B cell (primary cell): ENCODE data around the gene SENP1. TPM values are rescaled to one million over a fixed set of nuclear protein-coding genes. Genes with fewer than 3 reads are reported as not detected.

Source experiments
- ATAC-seq: fragments of 200-7000 bp; cut with Tn5 transposase; one replicate; pipeline ENCODE4 v1.10.0; 2021; ENCODE audit warnings: low read depth, mild to moderate bottlenecking, moderate number of reproducible peaks, moderate library complexity
- CTCF ChIA-PET: fragments of 350-600 bp; sonication (Branson Sonifier 250); formaldehyde crosslinking; loops from one replicate; lab custom pipeline; 2021; ENCODE audit warnings: antibody characterized with exemption, inconsistent platforms; lab: Charles Lee
- POLR2A ChIA-PET: fragments of 350-600 bp; sonication (Branson Sonifier 250); formaldehyde crosslinking; loops from one replicate; lab custom pipeline; 2021; ENCODE audit warnings: antibody characterized with exemption; lab: Charles Lee
- DNase-seq: peaks from one replicate; pipeline ENCODE4 v3.0.0; 2013
- H2AFZ ChIP-seq: 2 replicates; pipeline ENCODE4 v1.6.1; 2012; ENCODE audit warnings: mild to moderate bottlenecking, low read depth, low read length; ENCODE audit not compliant: insufficient read depth, poor library complexity, severe bottlenecking
- H3K27ac ChIP-seq, 2 donors: 1 replicate in 1 of 2; 2 replicates in 1 of 2; pipeline ENCODE4 v1.5.1; 2012 to 2013; ENCODE audit warnings: low read length in 2 of 2, mild to moderate bottlenecking in 2 of 2, moderate library complexity in 1 of 2
- H3K27me3 ChIP-seq, 4 experiments: fragments of 200-600 bp in 1 of 4; sonication (generic) in 1 of 4; replicated peaks in 1 of 4; 1 replicate in 2 of 4; 2 replicates in 2 of 4; pipeline versions ENCODE4 v1.6.1 to v1.7.0; 2013 to 2016; ENCODE audit warnings: low read length in 3 of 4, mild to moderate bottlenecking in 2 of 4, mixed read lengths in 1 of 4, moderate library complexity in 1 of 4; ENCODE audit not compliant: insufficient read depth in 4 of 4, control insufficient read depth in 3 of 4; ENCODE audit errors: control extremely low read depth in 1 of 4
- H3K36me3 ChIP-seq, 2 experiments: replicated peaks in 1 of 2; 1 replicate in 1 of 2; 2 replicates in 1 of 2; pipeline versions ENCODE4 v1.6.1 to v1.7.1; 2013; ENCODE audit warnings: low read length in 1 of 2; ENCODE audit not compliant: insufficient read depth in 2 of 2, control insufficient read depth in 1 of 2; ENCODE audit errors: control extremely low read depth in 1 of 2, extremely low read depth in 1 of 2
- H3K4me1 ChIP-seq, 2 donors: fragments of 200-600 bp in 1 of 2; sonication (generic) in 1 of 2; 1 replicate in 1 of 2; 2 replicates in 1 of 2; pipeline versions ENCODE4 v1.5.1 to v1.6.1; 2013 to 2017; ENCODE audit warnings: low read length in 2 of 2; ENCODE audit not compliant: control insufficient read depth in 2 of 2, insufficient read depth in 2 of 2
- H3K4me2 ChIP-seq: replicated peaks from 2 replicates; pipeline ENCODE3; 2012; ENCODE audit warnings: mild to moderate bottlenecking, low read depth, low read length; ENCODE audit not compliant: poor library complexity, severe bottlenecking
- H3K4me3 ChIP-seq, 5 experiments: fragments of 200-600 bp in 1 of 5; sonication (generic) in 1 of 5; 1 replicate in 3 of 5; 2 replicates in 2 of 5; pipeline versions ENCODE4 v1.5.1 to v1.7.0; 2011 to 2016; ENCODE audit warnings: low read length in 4 of 5, mild to moderate bottlenecking in 4 of 5, low read depth in 2 of 5, control low read depth in 1 of 5, moderate library complexity in 1 of 5; ENCODE audit not compliant: insufficient read depth in 1 of 5; ENCODE audit errors: control extremely low read depth in 1 of 5, extremely low read depth in 1 of 5
- H3K79me2 ChIP-seq: fragments of 200-600 bp; sonication (generic); one replicate; pipeline ENCODE4 v1.6.0; 2016; ENCODE audit warnings: low read length; ENCODE audit not compliant: control insufficient read depth, insufficient read depth
- H3K9ac ChIP-seq: fragments of 200-600 bp; sonication (generic); 2 replicates; pipeline ENCODE4 v1.6.1; 2017; ENCODE audit warnings: mild to moderate bottlenecking, low read length, moderate library complexity
- H3K9me3 ChIP-seq, 3 donors: one replicate each; pipeline versions ENCODE4 v1.6.1 to v1.7.1; 2013; ENCODE audit warnings: low read length in 2 of 3; ENCODE audit not compliant: control insufficient read depth in 2 of 3, insufficient read depth in 1 of 3; ENCODE audit errors: control extremely low read depth in 1 of 3
- H4K20me1 ChIP-seq: 2 replicates; pipeline ENCODE4 v1.6.0; 2012; ENCODE audit warnings: mild to moderate bottlenecking, low read length; ENCODE audit not compliant: insufficient read depth, control insufficient read depth, poor library complexity, severe bottlenecking
- H3K27ac Mint-ChIP-seq: one replicate; pipeline ENCODE4 v1.8.0; 2021; ENCODE audit warnings: mixed read lengths
- H3K27me3 Mint-ChIP-seq: one replicate; pipeline ENCODE4 v1.8.0; 2021; ENCODE audit warnings: mixed read lengths
- H3K4me1 Mint-ChIP-seq: one replicate; pipeline ENCODE4 v1.8.0; 2021; ENCODE audit warnings: mixed read lengths
- H3K4me3 Mint-ChIP-seq: one replicate; pipeline ENCODE4 v1.8.0; 2021; ENCODE audit warnings: mixed read lengths
- H3K9me3 Mint-ChIP-seq: one replicate; pipeline ENCODE4 v1.8.0; 2022; ENCODE audit warnings: mixed read lengths; ENCODE audit not compliant: insufficient read depth
- EZH2 ChIP-seq: IDR thresholded peaks from 2 replicates; pipeline ENCODE4 v1.6.1; 2012; ENCODE audit warnings: borderline replicate concordance, low read depth, mild to moderate bottlenecking, moderate library complexity, low read length; ENCODE audit not compliant: insufficient read depth, poor library complexity, severe bottlenecking
- WGBS: methylation state at CpG from one replicate; pipeline ENCODE4 v1.1.5; 2013; ENCODE audit warnings: missing lambda C conversion rate; ENCODE audit not compliant: insufficient coverage; 5-methylcytosine and 5-hydroxymethylcytosine counted together
- intact Hi-C: fragments of 100-400 bp; cut with micrococcal nuclease; formaldehyde crosslinking; loops from one replicate; pipeline ENCODE4 v1.10.0; 2022
- polyA plus RNA-seq: library from polyadenylated mRNA; depleted of rRNA; stranded (reverse); fragments of >200 nt; gene quantifications from 2 replicates; pipeline ENCODE4 v1.2.3, GENCODE V29; 2012
- total RNA-seq, 2 donors: library from RNA; stranded (reverse); fragments of 120-200 nt in 1 of 2; gene quantifications; 1 replicate in 1 of 2; 2 replicates in 1 of 2; pipeline versions ENCODE4 v1.2.3 to v1.2.4, GENCODE V29; 2013 to 2022
- TF ChIP-seq, protein P1 (sequence below): fragments of 200-600 bp; IDR thresholded peaks from one replicate; pipeline ENCODE4 v1.8.0; 2022; ENCODE audit warnings: antibody characterized with exemption, mild to moderate bottlenecking

Gene SENP1
- total and polyA plus RNA-seq, 2 donors (not counting 1 experiment from before 2014, with no cell fraction given) = 7.3 to 44.8 TPM

DNA sequence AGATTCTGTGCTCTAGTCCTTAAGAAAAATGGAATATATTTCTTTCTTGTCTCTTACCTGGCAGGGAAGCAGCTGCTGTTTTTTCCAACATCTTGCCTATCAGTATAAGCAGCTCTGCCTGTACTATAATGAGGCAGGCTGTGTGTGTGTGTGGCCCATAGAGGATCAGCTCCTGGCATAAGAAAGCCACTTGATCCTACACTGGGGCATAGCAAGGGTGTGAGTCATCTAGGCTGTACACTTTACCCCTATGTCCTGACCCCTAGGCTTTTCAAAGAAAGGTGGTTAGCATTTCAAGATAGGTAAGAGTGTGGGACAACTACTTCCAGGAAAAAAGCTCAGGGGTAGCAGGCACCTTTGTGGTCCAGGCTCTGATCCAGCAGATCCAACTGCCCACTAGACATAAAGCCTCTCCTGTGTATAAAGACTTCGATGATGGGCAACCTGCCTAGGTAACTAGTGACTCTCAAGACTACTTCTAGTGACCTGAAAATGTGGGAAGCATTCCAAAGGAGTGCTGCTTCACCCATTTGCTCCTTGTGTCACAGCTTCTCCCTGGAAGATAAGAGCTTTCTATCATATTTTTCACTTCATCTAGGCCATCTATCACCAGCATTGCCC is 4.9 kb upstream of the SENP1 start:
- WGBS = 100% methylated on average over 1 of the region's 1 CpG
- Histone ChIP-seq H3K9ac (no peak overlapping the region), H3K4me2 (no peak overlapping the region), H3K27ac (no peak overlapping the region), H3K79me2 (peaks cover 27% of the 10 kb centered on the region), H3K36me3 (no peaks in the 10 kb centered on the region), H3K9me3 (peaks cover 0 to 3% (median 0%) of the 10 kb centered on the region in 3 donors), H2AFZ (no peak overlapping the region), H3K4me3 (no peak overlapping the region), H4K20me1 (no peaks in the 10 kb centered on the region), H3K27me3 (no peaks in the 10 kb centered on the region), H3K4me1 (peaks cover 10 to 14% of the 10 kb centered on the region in 2 donors)
- Mint-ChIP-seq H3K9me3 (no peaks in the 10 kb centered on the region), H3K4me3 (no peak overlapping the region), H3K4me1 (peaks cover 16% of the 10 kb centered on the region), H3K27ac (no peak overlapping the region), H3K27me3 (no peaks in the 10 kb centered on the region)
- DNase-seq (no peak), ATAC-seq (no peak)
- TF ChIP-seq, protein P1, sequence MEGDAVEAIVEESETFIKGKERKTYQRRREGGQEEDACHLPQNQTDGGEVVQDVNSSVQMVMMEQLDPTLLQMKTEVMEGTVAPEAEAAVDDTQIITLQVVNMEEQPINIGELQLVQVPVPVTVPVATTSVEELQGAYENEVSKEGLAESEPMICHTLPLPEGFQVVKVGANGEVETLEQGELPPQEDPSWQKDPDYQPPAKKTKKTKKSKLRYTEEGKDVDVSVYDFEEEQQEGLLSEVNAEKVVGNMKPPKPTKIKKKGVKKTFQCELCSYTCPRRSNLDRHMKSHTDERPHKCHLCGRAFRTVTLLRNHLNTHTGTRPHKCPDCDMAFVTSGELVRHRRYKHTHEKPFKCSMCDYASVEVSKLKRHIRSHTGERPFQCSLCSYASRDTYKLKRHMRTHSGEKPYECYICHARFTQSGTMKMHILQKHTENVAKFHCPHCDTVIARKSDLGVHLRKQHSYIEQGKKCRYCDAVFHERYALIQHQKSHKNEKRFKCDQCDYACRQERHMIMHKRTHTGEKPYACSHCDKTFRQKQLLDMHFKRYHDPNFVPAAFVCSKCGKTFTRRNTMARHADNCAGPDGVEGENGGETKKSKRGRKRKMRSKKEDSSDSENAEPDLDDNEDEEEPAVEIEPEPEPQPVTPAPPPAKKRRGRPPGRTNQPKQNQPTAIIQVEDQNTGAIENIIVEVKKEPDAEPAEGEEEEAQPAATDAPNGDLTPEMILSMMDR = no peak
- TF ChIP-seq EZH2 = no peak
- intact Hi-C loops = no loop called here
- POLR2A ChIA-PET = no interaction called here
- CTCF ChIA-PET = interaction anchor here (0.6 kb wide), 1 partner anchor 99 kb away, joined by 3 read pairs; no protein-coding TSS in a partner anchor

DNA sequence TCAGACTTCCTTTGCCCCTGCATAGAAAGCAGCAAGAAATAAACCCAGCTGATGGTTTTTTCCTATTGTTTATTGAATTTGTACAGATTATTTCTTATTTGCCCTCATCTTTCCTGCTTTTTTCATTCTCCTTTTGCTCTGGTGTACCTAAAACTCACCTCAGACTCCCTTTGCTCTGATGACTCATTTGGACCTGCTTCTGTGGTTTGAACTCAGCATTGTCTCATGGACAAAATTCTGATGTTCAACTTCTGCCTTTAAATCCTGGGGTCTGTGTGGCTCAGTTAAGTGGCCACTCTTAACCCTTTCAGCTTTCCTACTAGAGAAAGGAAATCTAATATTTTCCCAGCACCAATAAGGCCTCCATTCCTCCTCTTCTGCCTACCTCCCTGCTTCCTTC is 3.5 kb upstream of the SENP1 start:
- Histone ChIP-seq H4K20me1 (no peaks in the 10 kb centered on the region), H3K9ac (no peak overlapping the region), H3K4me1 (peaks cover 18% of the 10 kb centered on the region in 2 donors), H3K4me2 (no peak overlapping the region), H3K79me2 (peaks cover 40% of the 10 kb centered on the region), H2AFZ (no peak overlapping the region), H3K36me3 (no peaks in the 10 kb centered on the region), H3K27ac (no peak overlapping the region), H3K9me3 (peaks cover 0 to 2% (median 0%) of the 10 kb centered on the region in 3 donors), H3K27me3 (no peaks in the 10 kb centered on the region), H3K4me3 (no peak overlapping the region)
- ChIA-PET CTCF (no interaction called here), POLR2A (interaction anchor here (0.6 kb wide), 1 partner anchor 10 kb away, joined by 3 read pairs; the partner anchor contains the start of gene PFKM)
- Mint-ChIP-seq H3K27me3 (no peaks in the 10 kb centered on the region), H3K4me1 (peaks cover 24% of the 10 kb centered on the region), H3K9me3 (no peaks in the 10 kb centered on the region), H3K27ac (no peak overlapping the region), H3K4me3 (no peak overlapping the region)
- no peak for ATAC-seq
- no peak for DNase-seq
- TF ChIP-seq, protein P1 = no peak
- TF ChIP-seq EZH2 = no peak
- intact Hi-C loops = loop anchor here (5.0 to 10.0 kb wide), 4 partner anchors 147 to 1635 kb away; partner anchors contain the start of genes HDAC7, RPAP3, TMBIM6 and TMEM106C
